Peyer's patch (tissue), 4 donors: Measurements from ENCODE around the gene TSPAN18.

Source experiments
- CTCF ChIP-seq, 6 experiments: fragments of 450-650 bp in 4 of 6; fragments of 200-600 bp in 2 of 6; sonication (generic) in 1 of 6; IDR thresholded peaks; one replicate each; pipeline ENCODE4 v1.5.1; 2017 to 2019; ENCODE audit warnings: antibody characterized with exemption in 6 of 6, mild to moderate bottlenecking in 3 of 6, moderate library complexity in 1 of 6
- POLR2A ChIP-seq, 2 donors: fragments of 450-650 bp; IDR thresholded peaks; one replicate each; pipeline ENCODE4 v1.5.1; 2017; ENCODE audit warnings: antibody characterized with exemption in 2 of 2, mild to moderate bottlenecking in 2 of 2, moderate library complexity in 2 of 2

- TF ChIP-seq CTCF (IDR thresholded peaks at IDR 0.05), result no peak
- TF ChIP-seq POLR2A (IDR thresholded peaks at IDR 0.05), result no peak
These were observed 126.9 kb downstream of the TSPAN18 start for GRCh38 chr11:44853666-44854065.
